AG04450 (cell line): ENCODE results near the gene MINDY4B. TPM values are rescaled to one million over a fixed set of nuclear protein-coding genes. Genes with fewer than 3 reads are reported as not detected.

Experiments used
- CTCF ChIA-PET: fragments of 300-600, 350-600 bp; formaldehyde crosslinking; extraction: SDS; loops from one replicate; lab custom pipeline; 2022; ENCODE audit warnings: antibody characterized with exemption, inconsistent platforms; lab: Charles Lee
- POLR2A ChIA-PET: fragments of 350-600 bp; formaldehyde crosslinking; extraction: SDS; loops from one replicate; lab custom pipeline; 2021; ENCODE audit warnings: antibody characterized with exemption, inconsistent platforms; lab: Yijun Ruan, JAX
- DNase-seq: peaks from one replicate; pipeline ENCODE4 v3.0.0-alpha.2; 2011; ENCODE audit warnings: low read depth, low spot score
- H3K27ac ChIP-seq: one replicate; pipeline ENCODE4 v1.5.1; 2012; ENCODE audit warnings: low read depth, low read length, control low read depth
- H3K27me3 ChIP-seq: one replicate; pipeline ENCODE4 v1.6.0; 2012; ENCODE audit warnings: low read length; ENCODE audit not compliant: control insufficient read depth, insufficient read depth
- H3K4me3 ChIP-seq: 2 replicates; pipeline ENCODE4 v1.5.1; 2011; ENCODE audit warnings: mild to moderate bottlenecking, low read depth, low read length, control low read depth
- H3K9me3 ChIP-seq: 2 replicates; pipeline ENCODE4 v1.5.1; 2012; ENCODE audit warnings: low read length; ENCODE audit not compliant: control insufficient read depth, insufficient read depth
- CTCF ChIP-seq: IDR thresholded peaks from 2 replicates; pipeline ENCODE4 v1.5.1; 2011; ENCODE audit warnings: low read depth, low read length, control low read depth, inconsistent platforms
- polyA plus RNA-seq: library from polyadenylated mRNA; depleted of rRNA; stranded (reverse); fragments of >200 nt; gene quantifications from 2 replicates; pipeline ENCODE4 v1.2.3, GENCODE V29; 2011

The MINDY4B gene
- polyA plus RNA-seq, 1 experiment, result not detected

GRCh38 chr3:150902988-150903387, 2.3 kb downstream of the MINDY4B start:
- H3K27ac ChIP-seq, result no peak overlapping the region
- no peak overlapping the region for H3K4me3 ChIP-seq
- CTCF ChIA-PET, result no interaction called here
- no peak for DNase-seq
- TF ChIP-seq CTCF, result no peak
- H3K9me3 ChIP-seq, result no peaks in the 10 kb centered on the region
- H3K27me3 ChIP-seq, result peaks cover 24% of the 10 kb centered on the region
- POLR2A ChIA-PET, result no interaction called here

- H3K27ac ChIP-seq, result no peak overlapping the region
- ChIA-PET CTCF (no interaction called here), POLR2A (no interaction called here)
- TF ChIP-seq CTCF, result no peak
- no peak for DNase-seq
- H3K9me3 ChIP-seq, result no peaks in the 10 kb centered on the region
- no peak overlapping the region for H3K4me3 ChIP-seq
- peaks cover 29% of the 10 kb centered on the region for H3K27me3 ChIP-seq
Observed at GRCh38 chr3:150901793-150902192, 3.4 kb downstream of the MINDY4B start.

GRCh38 chr3:150899141-150899540, 6.1 kb downstream of the MINDY4B start:
- peaks cover 21% of the 10 kb centered on the region for H3K27me3 ChIP-seq
- H3K9me3 ChIP-seq, result no peaks in the 10 kb centered on the region
- ChIA-PET CTCF (no interaction called here), POLR2A (no interaction called here)
- no peak for DNase-seq
- H3K4me3 ChIP-seq, result no peak overlapping the region
- H3K27ac ChIP-seq, result no peak overlapping the region
- TF ChIP-seq CTCF, result no peak

GRCh38 chr3:150898046-150898754, 7.0 kb downstream of the MINDY4B start:
- CTCF ChIA-PET, result no interaction called here
- no peak overlapping the region for H3K27ac ChIP-seq
- no peak overlapping the region for H3K4me3 ChIP-seq
- no peaks in the 10 kb centered on the region for H3K9me3 ChIP-seq
- no peak for DNase-seq
- POLR2A ChIA-PET, result no interaction called here
- H3K27me3 ChIP-seq, result peaks cover 21% of the 10 kb centered on the region
- no peak for TF ChIP-seq CTCF

- TF ChIP-seq CTCF, result no peak
- no peak for DNase-seq
- no peaks in the 10 kb centered on the region for H3K9me3 ChIP-seq
- H3K4me3 ChIP-seq, result no peak overlapping the region
- ChIA-PET POLR2A (no interaction called here), CTCF (no interaction called here)
- H3K27ac ChIP-seq, result no peak overlapping the region
- peaks cover 21% of the 10 kb centered on the region for H3K27me3 ChIP-seq
Observed at GRCh38 chr3:150897592-150897991, 7.6 kb downstream of the MINDY4B start.
